A549 (cell line): ENCODE data around the gene CCDC92B. TPM values are rescaled to one million over a fixed set of nuclear protein-coding genes. Genes with fewer than 3 reads are reported as not detected.

ENCODE experiments used
- ATAC-seq, 2 experiments: fragments of 200-7000 bp in 1 of 2; fragments of >200 bp in 1 of 2; cut with Nextera tagmentation in 1 of 2; cut with Tn5 transposase in 1 of 2; 3 replicates each; pipeline versions ENCODE4 v1.8.0 to v1.9.1; 2018 to 2020; ENCODE audit warnings: mild to moderate bottlenecking in 1 of 2, moderate library complexity in 1 of 2
- CTCF ChIA-PET: fragments of 300-600 bp; sonication (Branson Sonifier 250); formaldehyde crosslinking; extraction: SDS; loops from one replicate; lab custom pipeline; 2021; ENCODE audit warnings: antibody characterized with exemption, inconsistent platforms; lab: Yijun Ruan, JAX
- POLR2A ChIA-PET: fragments of 350-600 bp; formaldehyde crosslinking; extraction: SDS; loops from one replicate; lab custom pipeline; 2021; ENCODE audit warnings: antibody characterized with exemption, inconsistent platforms; lab: Yijun Ruan, JAX
- DNase-seq, 2 experiments: peaks; one replicate each; pipeline versions ENCODE4 v3.0.0 to v3.0.0-alpha.2; 2011 to 2016; ENCODE audit warnings: low read depth in 1 of 2, low spot score in 1 of 2
- FAIRE-seq: peaks from 2 replicates; lab custom pipeline; 2011; peaks lifted over from hg19 to GRCh38; lab: Jason Lieb, UNC
- H3K27ac ChIP-seq, 2 experiments: fragments of >200 bp; sonication (Bioruptor Twin); formaldehyde crosslinking; 3 replicates each; pipeline ENCODE4 v1.5.1; 2016 to 2017
- H3K4me1 ChIP-seq: fragments of >200 bp; sonication (Bioruptor Twin); formaldehyde crosslinking; 3 replicates; pipeline ENCODE4 v1.6.1; 2016
- H3K4me2 ChIP-seq: fragments of >200 bp; sonication (Bioruptor Twin); formaldehyde crosslinking; 3 replicates; pipeline ENCODE4 v1.6.1; 2016
- H3K4me3 ChIP-seq: fragments of >200 bp; sonication (Bioruptor Twin); formaldehyde crosslinking; 3 replicates; pipeline ENCODE4 v1.5.1; 2016
- H3K9me3 ChIP-seq: fragments of >200 bp; sonication (Bioruptor Twin); formaldehyde crosslinking; 3 replicates; pipeline ENCODE4 v1.6.1; 2016
- E2F6 ChIP-seq: IDR thresholded peaks from 2 replicates; pipeline ENCODE4 v1.6.1; 2012; ENCODE audit warnings: low read depth, borderline replicate concordance
- EHMT2 ChIP-seq: fragments of 200-600 bp; sonication (generic); IDR thresholded peaks from 2 replicates; pipeline ENCODE4 v1.6.1; 2016; ENCODE audit warnings: antibody characterized with exemption, low read depth, mild to moderate bottlenecking, moderate library complexity
- ELK1 ChIP-seq: fragments of 150-350 bp; IDR thresholded peaks from 2 replicates; pipeline ENCODE4 v1.6.1; 2014; ENCODE audit warnings: low read depth, mild to moderate bottlenecking, low read length
- FOSB ChIP-seq: fragments of 250-450 bp; sonication (Bioruptor Pico); IDR thresholded peaks from 2 replicates; pipeline ENCODE4 v1.5.0; 2020; ENCODE audit warnings: mild to moderate bottlenecking, moderate library complexity
- FOSL2 ChIP-seq, 2 experiments: fragments of 450-650 bp in 1 of 2; fragments of >200 bp in 1 of 2; sonication (Bioruptor Twin) in 1 of 2; formaldehyde crosslinking; IDR thresholded peaks; 2 replicates each; pipeline versions ENCODE4 v1.5.0 to v1.6.1; 2016 to 2020; ENCODE audit warnings: mild to moderate bottlenecking in 1 of 2, moderate library complexity in 1 of 2
- GATA3 ChIP-seq: IDR thresholded peaks from 2 replicates; pipeline ENCODE4 v1.6.1; 2012; ENCODE audit warnings: borderline replicate concordance
- HDAC2 ChIP-seq: fragments of 200-600 bp; sonication (generic); IDR thresholded peaks from 2 replicates; pipeline ENCODE4 v1.6.1; 2016
- HEYL ChIP-seq: fragments of 250-450 bp; sonication (Bioruptor Pico); IDR thresholded peaks from 2 replicates; pipeline ENCODE4 v1.8.0; 2021; ENCODE audit warnings: mild to moderate bottlenecking, moderate library complexity
- HOXB5 ChIP-seq: fragments of 250-450 bp; sonication (Bioruptor Pico); IDR thresholded peaks from 2 replicates; pipeline ENCODE4 v1.5.0; 2020; ENCODE audit warnings: mild to moderate bottlenecking, moderate library complexity
- JUN ChIP-seq, 2 experiments: fragments of >200 bp; sonication (Bioruptor Twin); formaldehyde crosslinking; IDR thresholded peaks; 2 replicates in 1 of 2; 3 replicates in 1 of 2; pipeline ENCODE4 v1.6.1; 2016 to 2017
- MYC ChIP-seq: IDR thresholded peaks from 2 replicates; pipeline ENCODE4 v1.6.1; 2012; ENCODE audit warnings: mild to moderate bottlenecking, inconsistent platforms, low read length, improper control_type of control experiment, borderline replicate concordance
- NFE2L2 ChIP-seq: fragments of 150-350 bp; conservative IDR thresholded peaks from 2 replicates; pipeline ENCODE4 v1.6.1; 2014; ENCODE audit warnings: low read length
- POLR2AphosphoS2 ChIP-seq: conservative IDR thresholded peaks from 2 replicates; pipeline ENCODE4 v1.6.1; 2012; ENCODE audit warnings: low read length, improper control_type of control experiment, inconsistent platforms
- RAD21 ChIP-seq, 2 experiments: fragments of >200 bp in 1 of 2; sonication (Bioruptor Twin) in 1 of 2; formaldehyde crosslinking in 1 of 2; IDR thresholded peaks in 1 of 2; conservative IDR thresholded peaks in 1 of 2; 2 replicates in 1 of 2; 3 replicates in 1 of 2; pipeline ENCODE4 v1.6.1; 2012 to 2018; ENCODE audit warnings: inconsistent platforms in 1 of 2
- RCOR1 ChIP-seq: fragments of 150-350 bp; IDR thresholded peaks from 2 replicates; pipeline ENCODE4 v1.6.1; 2014; ENCODE audit warnings: antibody characterized with exemption, low read length, low read depth
- RNF2 ChIP-seq: fragments of 200-600 bp; sonication (generic); IDR thresholded peaks from 2 replicates; pipeline ENCODE4 v1.6.1; 2016; ENCODE audit warnings: low read depth, mild to moderate bottlenecking, antibody characterized with exemption, moderate library complexity, borderline replicate concordance
- TFCP2L1 ChIP-seq: fragments of 250-450 bp; sonication (Bioruptor Pico); IDR thresholded peaks from 2 replicates; pipeline ENCODE4 v1.5.0; 2021; ENCODE audit warnings: mild to moderate bottlenecking
- TP53 ChIP-seq: fragments of 250-450 bp; sonication (Bioruptor Pico); IDR thresholded peaks from 2 replicates; pipeline ENCODE4 v1.5.0; 2021; ENCODE audit warnings: mild to moderate bottlenecking, moderate library complexity
- WGBS: methylation state at CpG from one replicate; pipeline ENCODE4 v1.1.6; 2017; ENCODE audit errors: missing lambda C conversion rate; 5-methylcytosine and 5-hydroxymethylcytosine counted together
- polyA plus RNA-seq, 4 experiments: library from polyadenylated mRNA; depleted of rRNA in 3 of 4; stranded (reverse); fragments of >200 nt; fragmentation: RNase III in 1 of 4; extraction: RNeasy Plus Mini Kit Qiagen cat#74134 plus additional on column Dnase treatment in 1 of 4; gene quantifications; 2 replicates in 3 of 4; 3 replicates in 1 of 4; pipeline ENCODE4 v1.2.3, GENCODE V29; 2011 to 2017
- TF ChIP-seq, protein P1 (sequence below): fragments of >200 bp; sonication (Bioruptor Twin); formaldehyde crosslinking; IDR thresholded peaks from 3 replicates; pipeline ENCODE4 v1.6.1; 2016
- TF ChIP-seq, protein P2 (sequence below): fragments of >200 bp; sonication (Bioruptor Twin); formaldehyde crosslinking; IDR thresholded peaks from 2 replicates; pipeline ENCODE4 v1.6.1; 2016
- TF ChIP-seq, protein P3 (sequence below): fragments of 250-450 bp; sonication (Bioruptor Pico); IDR thresholded peaks from 2 replicates; pipeline ENCODE4 v1.5.0; 2021; ENCODE audit warnings: mild to moderate bottlenecking, moderate library complexity, borderline replicate concordance

CCDC92B gene
- polyA plus RNA-seq, 2 of the 4 experiments (the other 2 are of a cell fraction): 0.05 to 0.08 TPM

- Histone ChIP-seq H3K4me3 (no peak overlapping the region), H3K9me3 (no peaks in the 10 kb centered on the region), H3K27ac (no peak overlapping the region), H3K4me1 (peaks cover 11% of the 10 kb centered on the region; the same call in 2 of the 3 replicates), H3K4me2 (no peak overlapping the region)
- TF ChIP-seq HOXB5 (no peak), NFE2L2 (no peak), FOSB (CRISPR knock-in tag) (no peak), E2F6 (no peak), GATA3 (no peak), MYC (no peak), TFCP2L1 (CRISPR knock-in tag) (no peak), TP53 (CRISPR knock-in tag) (no peak), EHMT2 (no peak), RNF2 (no peak), RAD21 (conservative IDR thresholded peaks at IDR 0.05 in 1 of 2, IDR thresholded peaks at IDR 0.05 in 1 of 2) (no peak), FOSL2 (IDR thresholded peaks at IDR 0.05) (no peak), FOSL2 (CRISPR knock-in tag; IDR thresholded peaks at IDR 0.05) (no peak), JUN (IDR thresholded peaks at IDR 0.05) (no peak), HDAC2 (no peak), POLR2AphosphoS2 (no peak)
- TF ChIP-seq, protein P1, sequence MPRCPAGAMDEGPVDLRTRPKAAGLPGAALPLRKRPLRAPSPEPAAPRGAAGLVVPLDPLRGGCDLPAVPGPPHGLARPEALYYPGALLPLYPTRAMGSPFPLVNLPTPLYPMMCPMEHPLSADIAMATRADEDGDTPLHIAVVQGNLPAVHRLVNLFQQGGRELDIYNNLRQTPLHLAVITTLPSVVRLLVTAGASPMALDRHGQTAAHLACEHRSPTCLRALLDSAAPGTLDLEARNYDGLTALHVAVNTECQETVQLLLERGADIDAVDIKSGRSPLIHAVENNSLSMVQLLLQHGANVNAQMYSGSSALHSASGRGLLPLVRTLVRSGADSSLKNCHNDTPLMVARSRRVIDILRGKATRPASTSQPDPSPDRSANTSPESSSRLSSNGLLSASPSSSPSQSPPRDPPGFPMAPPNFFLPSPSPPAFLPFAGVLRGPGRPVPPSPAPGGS: no peak
- TF ChIP-seq, protein P2, sequence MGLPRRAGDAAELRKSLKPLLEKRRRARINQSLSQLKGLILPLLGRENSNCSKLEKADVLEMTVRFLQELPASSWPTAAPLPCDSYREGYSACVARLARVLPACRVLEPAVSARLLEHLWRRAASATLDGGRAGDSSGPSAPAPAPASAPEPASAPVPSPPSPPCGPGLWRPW: no peak
- TF ChIP-seq, protein P3, sequence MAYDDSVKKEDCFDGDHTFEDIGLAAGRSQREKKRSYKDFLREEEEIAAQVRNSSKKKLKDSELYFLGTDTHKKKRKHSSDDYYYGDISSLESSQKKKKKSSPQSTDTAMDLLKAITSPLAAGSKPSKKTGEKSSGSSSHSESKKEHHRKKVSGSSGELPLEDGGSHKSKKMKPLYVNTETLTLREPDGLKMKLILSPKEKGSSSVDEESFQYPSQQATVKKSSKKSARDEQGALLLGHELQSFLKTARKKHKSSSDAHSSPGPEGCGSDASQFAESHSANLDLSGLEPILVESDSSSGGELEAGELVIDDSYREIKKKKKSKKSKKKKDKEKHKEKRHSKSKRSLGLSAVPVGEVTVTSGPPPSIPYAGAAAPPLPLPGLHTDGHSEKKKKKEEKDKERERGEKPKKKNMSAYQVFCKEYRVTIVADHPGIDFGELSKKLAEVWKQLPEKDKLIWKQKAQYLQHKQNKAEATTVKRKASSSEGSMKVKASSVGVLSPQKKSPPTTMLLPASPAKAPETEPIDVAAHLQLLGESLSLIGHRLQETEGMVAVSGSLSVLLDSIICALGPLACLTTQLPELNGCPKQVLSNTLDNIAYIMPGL (CRISPR knock-in tag): no peak
- 38% methylated on average over 4 of the region's 4 CpGs for WGBS
- CTCF ChIA-PET: interaction anchor here (0.6 to 1.8 kb wide), 6 partner anchors 9 to 90 kb away, joined by 3 to 11 read pairs (median 3); partner anchors contain the start of gene CCDC92B
- no peak for DNase-seq
- POLR2A ChIA-PET: no interaction called here
- FAIRE-seq: no peak
- ATAC-seq: no peak
Observed at GRCh38 chr17:2758870-2759269, 9.4 kb upstream of the CCDC92B start.

- H3K9me3 ChIP-seq: no peaks in the 10 kb centered on the region
- POLR2A ChIA-PET: interaction anchor here (1.0 kb wide), 1 partner anchor 30 kb away, joined by 3 read pairs; no protein-coding TSS in a partner anchor
- H3K4me1 ChIP-seq: peaks cover 11% of the 10 kb centered on the region; the same call in 2 of the 3 replicates
- peak overlapping the region; percentile 56 for H3K4me3 ChIP-seq
- peak; percentile 68 to 71 for ATAC-seq
- WGBS: 9% methylated on average over 33 of the region's 46 CpGs
- no peak for DNase-seq
- H3K27ac ChIP-seq: peak overlapping the region; percentile 30 to 67; a peak in 4 of 6 replicates
- TF ChIP-seq RNF2 (no peak), HEYL (no peak), RCOR1 (no peak), ELK1 (no peak), FOSL2 (IDR thresholded peaks at IDR 0.05) (no peak), FOSL2 (CRISPR knock-in tag; IDR thresholded peaks at IDR 0.05) (no peak)
- no peak for FAIRE-seq
- CTCF ChIA-PET: interaction anchor here (1.3 to 1.8 kb wide), 4 partner anchors 30 to 72 kb away, joined by 3 to 5 read pairs (median 4); no protein-coding TSS in a partner anchor
- peak overlapping the region; percentile 91 for H3K4me2 ChIP-seq
Observed at GRCh38 chr17:2755891-2756724, 6.7 kb upstream of the CCDC92B start.
